ENCODE measurements around the gene ADIG.

DNA sequence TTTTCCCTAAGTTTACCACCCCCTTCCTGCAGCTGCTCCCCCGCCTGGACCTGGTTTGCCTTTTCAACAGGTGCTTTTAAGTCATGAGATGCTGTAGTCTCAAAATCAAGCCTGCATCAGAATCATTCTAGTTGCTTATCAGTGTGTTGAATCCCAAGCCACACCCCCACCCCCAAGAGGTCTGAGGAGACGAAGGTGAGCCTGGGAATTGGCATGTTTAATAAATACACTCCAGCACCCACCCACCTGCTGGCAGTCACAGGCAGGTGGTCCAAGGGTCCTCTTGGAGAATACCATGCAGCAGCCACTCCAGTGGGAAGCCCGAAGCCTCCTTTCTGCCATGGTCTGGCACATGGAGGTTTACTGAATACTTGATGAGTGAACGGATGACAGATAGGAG is 1.1 kb upstream of the ADIG start:
- TF ChIP-seq, protein P1, sequence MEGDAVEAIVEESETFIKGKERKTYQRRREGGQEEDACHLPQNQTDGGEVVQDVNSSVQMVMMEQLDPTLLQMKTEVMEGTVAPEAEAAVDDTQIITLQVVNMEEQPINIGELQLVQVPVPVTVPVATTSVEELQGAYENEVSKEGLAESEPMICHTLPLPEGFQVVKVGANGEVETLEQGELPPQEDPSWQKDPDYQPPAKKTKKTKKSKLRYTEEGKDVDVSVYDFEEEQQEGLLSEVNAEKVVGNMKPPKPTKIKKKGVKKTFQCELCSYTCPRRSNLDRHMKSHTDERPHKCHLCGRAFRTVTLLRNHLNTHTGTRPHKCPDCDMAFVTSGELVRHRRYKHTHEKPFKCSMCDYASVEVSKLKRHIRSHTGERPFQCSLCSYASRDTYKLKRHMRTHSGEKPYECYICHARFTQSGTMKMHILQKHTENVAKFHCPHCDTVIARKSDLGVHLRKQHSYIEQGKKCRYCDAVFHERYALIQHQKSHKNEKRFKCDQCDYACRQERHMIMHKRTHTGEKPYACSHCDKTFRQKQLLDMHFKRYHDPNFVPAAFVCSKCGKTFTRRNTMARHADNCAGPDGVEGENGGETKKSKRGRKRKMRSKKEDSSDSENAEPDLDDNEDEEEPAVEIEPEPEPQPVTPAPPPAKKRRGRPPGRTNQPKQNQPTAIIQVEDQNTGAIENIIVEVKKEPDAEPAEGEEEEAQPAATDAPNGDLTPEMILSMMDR (conservative IDR thresholded peaks at IDR 0.05 in 1 of 2, IDR thresholded peaks at IDR 0.05 in 1 of 2; ENCODE audit: low read depth in 1 of 2, low read length in 2 of 2) = no peak
- no peak for TF ChIP-seq EZH2 (IDR thresholded peaks at IDR 0.05; ENCODE audit: low read length, missing control alignments)

All from fibroblast of lung (primary cell).